GM20000 (cell line): ENCODE measurements around the gene MAMDC4.
A peak's percentile ranks its signal among the peaks of the same experiment; 100 is the strongest.
"Not testable (repeated sequence)": the region's sequence is repeated elsewhere in the genome, so short reads cannot be mapped to it uniquely, and the experiment has no call there.

Source experiments
- DNase-seq: peaks from one replicate; pipeline ENCODE4 v3.0.0; 2012; ENCODE audit warnings: low spot score
- TF ChIP-seq, protein P1 (sequence below): IDR thresholded peaks from 2 replicates; pipeline ENCODE4 v1.5.1; 2012; ENCODE audit warnings: mild to moderate bottlenecking, control low read depth; ENCODE audit errors: extremely low read depth, missing control alignments

MAMDC4 gene

DNA sequence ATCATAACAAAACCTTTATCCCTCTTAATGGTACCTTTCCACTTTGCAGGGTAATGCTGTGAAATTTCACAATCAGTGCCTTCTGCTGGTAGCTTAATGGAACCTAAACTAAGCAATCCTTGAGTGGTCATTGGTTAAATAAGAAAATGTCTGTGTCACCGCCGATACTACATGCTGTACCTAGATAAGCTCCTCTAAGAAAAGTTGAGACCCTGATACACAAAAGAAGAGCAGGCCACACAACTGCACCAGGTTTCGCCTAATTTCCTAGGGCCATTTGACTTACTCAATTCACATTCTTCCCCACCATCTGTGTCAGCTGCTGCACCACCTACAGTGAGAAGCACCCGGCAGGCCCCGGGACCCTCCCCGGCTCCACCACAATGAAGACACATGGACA, 23.0 kb downstream of the MAMDC4 start:
- DNase-seq, result no peak
- TF ChIP-seq, protein P1, sequence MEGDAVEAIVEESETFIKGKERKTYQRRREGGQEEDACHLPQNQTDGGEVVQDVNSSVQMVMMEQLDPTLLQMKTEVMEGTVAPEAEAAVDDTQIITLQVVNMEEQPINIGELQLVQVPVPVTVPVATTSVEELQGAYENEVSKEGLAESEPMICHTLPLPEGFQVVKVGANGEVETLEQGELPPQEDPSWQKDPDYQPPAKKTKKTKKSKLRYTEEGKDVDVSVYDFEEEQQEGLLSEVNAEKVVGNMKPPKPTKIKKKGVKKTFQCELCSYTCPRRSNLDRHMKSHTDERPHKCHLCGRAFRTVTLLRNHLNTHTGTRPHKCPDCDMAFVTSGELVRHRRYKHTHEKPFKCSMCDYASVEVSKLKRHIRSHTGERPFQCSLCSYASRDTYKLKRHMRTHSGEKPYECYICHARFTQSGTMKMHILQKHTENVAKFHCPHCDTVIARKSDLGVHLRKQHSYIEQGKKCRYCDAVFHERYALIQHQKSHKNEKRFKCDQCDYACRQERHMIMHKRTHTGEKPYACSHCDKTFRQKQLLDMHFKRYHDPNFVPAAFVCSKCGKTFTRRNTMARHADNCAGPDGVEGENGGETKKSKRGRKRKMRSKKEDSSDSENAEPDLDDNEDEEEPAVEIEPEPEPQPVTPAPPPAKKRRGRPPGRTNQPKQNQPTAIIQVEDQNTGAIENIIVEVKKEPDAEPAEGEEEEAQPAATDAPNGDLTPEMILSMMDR, result no peak

DNA sequence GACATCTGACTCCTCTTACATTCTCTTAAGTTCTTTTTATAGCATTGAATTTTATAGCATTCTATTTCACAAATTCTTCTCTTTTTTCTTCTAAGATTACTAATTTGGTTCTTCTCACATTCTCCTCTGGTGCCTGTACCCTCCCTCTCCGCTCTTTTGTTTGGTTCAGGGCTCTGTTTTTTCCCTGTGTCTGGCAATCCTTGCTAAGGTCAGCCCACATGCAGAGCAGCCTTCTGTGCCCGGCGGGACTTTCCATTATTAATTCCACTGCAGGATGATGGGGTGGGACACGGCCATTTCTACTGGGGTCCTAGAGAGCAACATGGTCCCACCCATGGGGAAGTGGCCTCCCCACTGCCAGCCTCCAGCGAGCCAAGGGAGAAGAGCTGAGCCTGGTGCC, 24.3 kb downstream of the MAMDC4 start:
- DNase-seq, result no peak
- TF ChIP-seq, protein P1, result no peak

DNA sequence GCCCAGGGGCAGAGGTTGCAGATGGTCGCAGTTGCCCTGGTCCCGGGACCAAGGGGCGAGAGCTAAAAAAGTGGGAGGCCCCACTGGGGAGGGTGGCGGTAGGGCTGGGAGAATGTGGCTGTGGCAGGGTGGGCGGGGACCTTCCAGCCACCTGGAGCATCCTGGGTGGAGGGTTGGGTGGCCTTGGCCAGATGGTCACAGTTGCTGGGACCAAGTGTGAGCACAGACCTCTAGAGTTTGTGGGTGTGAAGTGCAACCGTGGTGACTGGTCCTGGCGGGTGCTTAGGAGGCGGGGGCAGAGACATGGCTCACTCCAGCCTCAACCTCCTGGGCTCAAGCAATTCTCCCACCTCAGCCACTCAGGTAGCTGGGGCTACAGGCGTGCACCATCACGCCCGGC, 28.5 kb downstream of the MAMDC4 start:
- TF ChIP-seq, protein P1, result no peak
- DNase-seq, result no peak

DNA sequence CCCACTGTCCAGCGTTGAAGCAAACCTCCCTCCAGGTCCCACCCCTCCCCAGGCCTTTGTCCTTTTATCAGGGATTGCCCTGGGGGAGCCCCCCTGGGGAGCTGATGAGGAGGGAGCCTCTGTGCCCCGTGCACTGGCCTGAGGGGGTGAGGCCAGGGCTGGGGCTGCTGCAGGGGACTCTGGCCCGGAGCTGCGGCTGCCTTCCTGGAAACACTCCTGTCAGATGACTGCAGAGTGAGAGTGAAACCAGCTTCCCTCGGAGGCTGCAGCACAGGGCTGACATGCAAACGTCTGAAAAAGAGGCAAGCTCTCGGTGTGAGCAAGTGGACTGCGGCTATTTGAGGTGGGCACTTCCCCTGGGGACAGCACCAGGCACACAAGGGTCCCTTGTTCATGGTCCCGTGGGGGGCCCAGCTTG, 29.6 kb downstream of the MAMDC4 start:
- TF ChIP-seq, protein P1, result no peak
- peak; percentile 68 for DNase-seq

DNA sequence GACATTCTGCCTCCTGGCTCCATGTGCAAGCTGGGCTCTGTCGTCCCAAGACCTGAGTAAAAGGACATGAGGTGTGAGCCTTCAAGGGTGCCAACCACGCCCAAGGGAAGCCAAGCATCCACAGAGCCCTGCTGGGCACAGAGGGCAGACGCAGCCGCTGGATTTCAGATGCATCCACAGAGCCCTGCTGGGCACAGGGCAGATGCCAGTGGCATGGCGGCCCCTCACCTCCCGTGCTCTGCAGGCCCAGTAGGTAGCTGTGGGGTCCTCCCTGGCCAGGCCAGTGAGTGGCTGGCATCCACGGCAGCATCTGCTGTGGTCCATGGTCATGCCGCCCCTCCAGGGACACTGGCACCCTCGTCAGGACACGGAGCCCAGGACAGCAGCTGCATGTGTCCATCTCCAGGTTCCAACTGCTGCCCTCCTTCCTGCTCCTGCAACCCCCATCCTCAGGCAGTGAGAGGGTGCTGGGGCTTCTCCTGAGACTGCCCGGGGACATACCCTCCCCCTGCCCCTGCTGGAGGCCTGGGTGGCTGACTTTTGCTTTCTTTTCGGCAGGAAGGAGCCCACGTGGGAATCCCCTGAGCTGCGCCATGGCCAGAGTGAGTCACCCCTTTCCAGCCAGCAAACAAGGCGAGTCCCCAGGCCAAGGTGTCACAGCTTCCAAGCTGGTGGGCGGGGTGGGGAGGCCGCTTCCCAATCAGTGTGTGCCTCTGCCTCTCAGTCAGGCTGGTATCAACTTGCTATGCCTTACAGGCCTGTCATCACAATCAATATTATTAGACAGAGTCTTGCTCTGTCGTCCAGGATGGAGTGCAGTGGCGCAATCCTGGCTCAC, 30.2 kb downstream of the MAMDC4 start:
- TF ChIP-seq, protein P1, result no peak
- peak; percentile 87 for DNase-seq

DNA sequence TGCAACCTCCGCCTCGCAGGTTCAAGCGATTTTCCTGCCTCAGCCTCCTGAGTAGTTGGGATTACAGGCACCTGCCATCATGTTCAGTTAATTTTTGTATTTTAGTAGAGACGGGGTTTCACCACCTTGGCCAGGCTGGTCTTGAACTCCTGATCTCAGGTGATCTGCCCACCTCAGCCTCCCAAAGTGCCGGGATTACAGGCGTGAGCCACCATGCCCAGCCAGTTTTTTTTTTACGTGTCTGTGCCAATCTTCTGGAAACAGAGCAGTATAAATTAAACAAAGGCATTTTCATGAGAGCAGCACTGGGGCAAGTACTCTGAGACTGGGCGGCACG, 30.8 kb downstream of the MAMDC4 start:
- DNase-seq, result not testable (repeated sequence)

DNA sequence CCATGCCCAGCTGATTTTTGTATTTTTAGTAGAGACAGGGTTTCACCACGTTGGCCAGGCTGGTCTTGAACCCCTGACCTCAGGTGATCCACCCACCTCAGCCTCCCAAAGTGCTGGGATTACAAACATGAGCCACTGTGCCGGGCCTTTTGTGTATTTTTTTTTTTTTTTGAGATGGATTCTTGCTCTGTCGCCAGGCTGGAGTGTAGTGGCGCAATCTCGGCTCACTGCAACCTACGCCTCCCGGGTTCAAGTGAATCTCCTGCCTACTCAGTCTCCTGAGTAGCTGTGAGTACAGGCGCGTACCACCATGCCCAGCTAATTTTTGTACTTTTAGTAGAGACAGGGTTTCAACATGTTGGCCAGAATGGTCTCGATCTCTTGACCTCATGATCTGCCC, 31.5 kb downstream of the MAMDC4 start:
- DNase-seq, result not testable (repeated sequence)

DNA sequence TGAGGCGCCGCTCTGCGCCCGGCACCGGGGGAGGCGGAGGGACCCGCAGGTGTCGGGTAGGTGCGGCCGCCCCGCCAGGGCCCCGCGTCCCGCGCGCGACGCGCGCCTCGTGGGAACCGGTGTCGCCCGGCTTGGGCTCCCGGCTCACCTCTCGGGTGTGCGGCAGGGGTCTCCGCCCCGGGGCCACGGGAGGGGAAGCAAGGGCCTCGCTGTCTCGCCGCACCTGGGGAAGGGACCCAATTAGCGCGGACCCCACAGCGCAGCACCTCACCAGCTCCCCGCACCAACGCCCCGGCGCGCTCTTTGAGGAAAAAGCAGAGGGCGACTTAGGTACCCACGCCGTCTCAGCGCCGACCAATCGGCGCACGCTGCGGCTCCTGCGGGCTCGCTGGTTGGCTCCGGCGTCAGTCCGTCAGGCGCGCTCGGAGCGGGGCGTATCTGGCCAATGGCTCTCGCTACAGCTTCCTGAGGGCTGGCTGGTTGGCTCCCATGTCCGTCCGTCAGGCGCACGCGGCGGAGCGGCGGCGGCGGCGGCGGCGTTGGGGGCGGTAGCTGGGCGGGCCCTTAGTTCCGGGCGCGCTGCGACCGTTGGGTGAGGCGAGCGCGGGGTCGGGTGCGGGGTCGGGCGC, 33.9 kb downstream of the MAMDC4 start, which contains the start of gene TRAF2:
Gene TRAF2 (plus strand): TSS at position 567 of the 629 bp plus-strand sequence. CDS start 12,225 bp downstream, outside the sequence.
- peak; percentile 100 for DNase-seq
- TF ChIP-seq, protein P1, result no peak
